ENCODE data around the gene MED15. TPM values are rescaled to one million over a fixed set of nuclear protein-coding genes. Genes with fewer than 3 reads are reported as not detected.

The MED15 gene
- total and polyA plus RNA-seq, 2 of the 8 experiments (the other 6 are each of a cell fraction or from before 2014, with no cell fraction given), result 28.3 to 57.1 TPM

DNA sequence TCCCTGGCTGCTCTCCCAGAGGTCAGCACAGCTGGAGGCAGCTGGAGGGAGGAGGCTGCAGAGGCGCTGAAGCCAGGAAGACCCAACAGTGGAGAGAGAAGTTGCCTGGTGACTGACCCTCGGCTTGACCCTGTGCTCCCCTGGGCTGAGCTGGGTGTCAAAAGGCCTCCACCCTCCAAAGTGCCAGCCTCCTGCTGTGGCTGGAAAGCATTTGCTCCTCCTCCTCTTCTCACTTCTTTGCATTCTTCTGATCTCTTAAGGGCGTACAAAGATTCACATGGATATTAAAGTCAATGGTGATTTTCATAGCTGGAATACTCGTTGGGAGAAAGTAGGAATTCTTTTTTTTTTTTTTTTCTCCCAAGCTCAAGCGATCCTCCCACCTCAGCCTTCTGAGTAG is 91.7 kb downstream of the MED15 start:
- H3K4me3 ChIP-seq (ENCODE audit: extremely low read depth in 1 of 4, insufficient read depth in 2 of 4, low read depth in 3 of 4, low read length in 4 of 4), result no peak overlapping the region
- H3K36me3 ChIP-seq (ENCODE audit: control insufficient read depth in 2 of 4, insufficient read depth in 4 of 4, low read length in 3 of 4), result no peaks in the 10 kb centered on the region
- H4K91ac ChIP-seq (replicated peaks; ENCODE audit: insufficient read length, low read length), result no peak overlapping the region
- no peak overlapping the region for H3K4me2 ChIP-seq (ENCODE audit: insufficient read depth in 1 of 2, low read depth in 2 of 2, low read length in 2 of 2)
- TF ChIP-seq CBX8 (IDR thresholded peaks at IDR 0.05; ENCODE audit: borderline replicate concordance, low read depth, low read length), result no peak
- TF ChIP-seq POLR2AphosphoS5 (IDR thresholded peaks at IDR 0.05; ENCODE audit: low read depth, low read length), result no peak
- no peak for TF ChIP-seq CHD2 (IDR thresholded peaks at IDR 0.05; ENCODE audit: low read length)
- no peak for TF ChIP-seq KDM5A (IDR thresholded peaks at IDR 0.05; ENCODE audit: low read length)
- TF ChIP-seq BCL11A (IDR thresholded peaks at IDR 0.05; ENCODE audit: low read depth in 2 of 2, low read length in 2 of 2), result no peak
- TF ChIP-seq RNF2 (IDR thresholded peaks at IDR 0.05; ENCODE audit: borderline replicate concordance, low read depth, low read length, missing control alignments, poor library complexity, severe bottlenecking), result no peak
- no peak for TF ChIP-seq SIX5 (IDR thresholded peaks at IDR 0.05; ENCODE audit: low read depth, low read length)
- no peak for TF ChIP-seq SAP30 (IDR thresholded peaks at IDR 0.05; ENCODE audit: insufficient read depth, insufficient replicate concordance, low read length)
- TF ChIP-seq SP1 (IDR thresholded peaks at IDR 0.05; ENCODE audit: low read depth, low read length), result no peak
- TF ChIP-seq SIN3A (conservative IDR thresholded peaks at IDR 0.05 in 1 of 2, IDR thresholded peaks at IDR 0.05 in 1 of 2; ENCODE audit: low read depth in 1 of 2, low read length in 2 of 2), result no peak
- no peak for TF ChIP-seq SIRT6 (IDR thresholded peaks at IDR 0.05; ENCODE audit: low read length)
- no peak for TF ChIP-seq RBBP5 (IDR thresholded peaks at IDR 0.05; ENCODE audit: borderline replicate concordance, low read depth, low read length)
- TF ChIP-seq HDAC2 (IDR thresholded peaks at IDR 0.05; ENCODE audit: borderline replicate concordance in 1 of 2, low read depth in 2 of 2, low read length in 2 of 2), result no peak
- H2AFZ ChIP-seq (ENCODE audit: low read length), result no peak overlapping the region
- H2BK5ac ChIP-seq (ENCODE audit: low read depth, low read length), result no peak overlapping the region
- H3K14ac ChIP-seq (ENCODE audit: insufficient read length), result no peak overlapping the region
- CTCF ChIA-PET (ENCODE audit: partially characterized antibody), result interaction anchor here (1.7 to 2.1 kb wide), 2 partner anchors 31 to 144 kb away, joined by 3 to 5 read pairs; no protein-coding TSS in a partner anchor
- H2BK120ac ChIP-seq (replicated peaks; ENCODE audit: low read depth, low read length), result no peak overlapping the region
- H3K4me1 ChIP-seq (replicated peaks in 1 of 4; ENCODE audit: control insufficient read depth in 3 of 4, insufficient read depth in 4 of 4, low read length in 3 of 4), result no peaks in the 10 kb centered on the region
- H2BK20ac ChIP-seq (ENCODE audit: low read length), result no peak overlapping the region
- no peaks in the 10 kb centered on the region for H3K79me2 ChIP-seq (ENCODE audit: control insufficient read depth in 1 of 2, insufficient read depth in 2 of 2, low read length in 2 of 2)
- H3K27ac ChIP-seq (ENCODE audit: low read depth, low read length), result no peak overlapping the region
- POLR2A ChIA-PET (ENCODE audit: partially characterized antibody), result no interaction called here
- no peak overlapping the region for H4K5ac ChIP-seq (ENCODE audit: insufficient read length, low read depth, low read length)
- H3K23me2 ChIP-seq (ENCODE audit: low read depth, low read length), result no peaks in the 10 kb centered on the region
- no peaks in the 10 kb centered on the region for H3K9me3 ChIP-seq (ENCODE audit: insufficient read depth in 2 of 2, low read depth in 1 of 2, low read length in 1 of 2)
- H2AK5ac ChIP-seq (ENCODE audit: low read depth, low read length), result no peak overlapping the region
- H3K27me3 ChIP-seq (replicated peaks in 1 of 4; ENCODE audit: control insufficient read depth in 3 of 4, extremely low read depth in 1 of 4, insufficient read depth in 3 of 4, low read length in 3 of 4), result no peaks in the 10 kb centered on the region
- no peak overlapping the region for H3K18ac ChIP-seq (ENCODE audit: extremely low read depth, low read length)
- FAIRE-seq, result no peak
- no peak overlapping the region for H4K8ac ChIP-seq (ENCODE audit: extremely low read depth, insufficient read depth, low read length)
- DNase-seq (ENCODE audit: low read depth in 1 of 2, low spot score in 2 of 2), result no peak
- no peak overlapping the region for H3K56ac ChIP-seq (replicated peaks; ENCODE audit: insufficient read length, low read depth, low read length)
- H3K23ac ChIP-seq (ENCODE audit: insufficient read length), result no peak overlapping the region
- 88% methylated on average over 2 of the region's 5 CpGs; no CpG with 5 or more reads in 1 of the 2 experiments for WGBS, 2 experiments (ENCODE audit: extremely low coverage in 1 of 2, insufficient coverage in 1 of 2, insufficient read length in 1 of 2, insufficient replicate concordance in 2 of 2, low coverage in 1 of 2, low lambda C conversion rate in 2 of 2, missing lambda C conversion rate in 1 of 2)
- H4K20me1 ChIP-seq (replicated peaks in 1 of 2; ENCODE audit: control insufficient read depth in 1 of 2, insufficient read depth in 2 of 2, low read length in 2 of 2), result no peaks in the 10 kb centered on the region
- no peak overlapping the region for H2BK15ac ChIP-seq (ENCODE audit: low read length)
- H2BK12ac ChIP-seq (ENCODE audit: low read depth, low read length), result no peak overlapping the region
- no peaks in the 10 kb centered on the region for H3K79me1 ChIP-seq (ENCODE audit: low read depth, low read length)
- no peak overlapping the region for H3K9ac ChIP-seq (replicated peaks in 1 of 4; ENCODE audit: extremely low read depth in 1 of 4, low read depth in 3 of 4, low read length in 3 of 4)
- no peak overlapping the region for H3K4ac ChIP-seq (replicated peaks; ENCODE audit: insufficient read length, low read depth, low read length)

Measured in H1 (cell line).